NCI-H1436 treated with DMSO at 0.1 percent for 48 hours (cell line): Measurements from ENCODE around the gene SH3RF2.
"Not testable (repeated sequence)": the region's sequence is repeated elsewhere in the genome, so short reads cannot be mapped to it uniquely, and the experiment has no call there.

Source experiments
- DNase-seq: peaks from one replicate; lab custom pipeline; 2025; lab: John Stamatoyannopoulos, UW

SH3RF2 gene

GRCh38 chr5:145936401-145937131, at the start of gene SH3RF2:
TSS of gene SH3RF2 (plus strand) at chr5:145936578. CDS start at chr5:145937929, 1,351 bp downstream.
- DNase-seq, result no peak

GRCh38 chr5:145887217-145887616, 49.2 kb upstream of the SH3RF2 start:
- DNase-seq, result no peak

GRCh38 chr5:145887976-145888574, 48.3 kb upstream of the SH3RF2 start:
- no peak for DNase-seq

- no peak for DNase-seq
Measured at GRCh38 chr5:145889611-145890010, 46.8 kb upstream of the SH3RF2 start.

- not testable (repeated sequence) for DNase-seq
Measured at GRCh38 chr5:145891378-145891777, 45.0 kb upstream of the SH3RF2 start.

GRCh38 chr5:145898171-145898570, 38.2 kb upstream of the SH3RF2 start:
- no peak for DNase-seq

- no peak for DNase-seq
Measured at GRCh38 chr5:145902421-145902820, 34.0 kb upstream of the SH3RF2 start.

- no peak for DNase-seq
Measured at GRCh38 chr5:145903113-145903512, 33.3 kb upstream of the SH3RF2 start.

GRCh38 chr5:145903867-145904266, 32.5 kb upstream of the SH3RF2 start:
- no peak for DNase-seq

- DNase-seq, result no peak
Measured at GRCh38 chr5:145904743-145905142, 31.6 kb upstream of the SH3RF2 start.

- no peak for DNase-seq
Measured at GRCh38 chr5:145906401-145906800, 30.0 kb upstream of the SH3RF2 start.

GRCh38 chr5:145908206-145908960, 28.0 kb upstream of the SH3RF2 start:
- no peak for DNase-seq

GRCh38 chr5:145911164-145911563, 25.2 kb upstream of the SH3RF2 start:
- DNase-seq, result no peak

GRCh38 chr5:145912019-145912418, 24.4 kb upstream of the SH3RF2 start:
- DNase-seq, result no peak

- no peak for DNase-seq
Measured at GRCh38 chr5:145912594-145912993, 23.8 kb upstream of the SH3RF2 start.

- no peak for DNase-seq
Measured at GRCh38 chr5:145913701-145914100, 22.7 kb upstream of the SH3RF2 start.

- no peak for DNase-seq
Measured at GRCh38 chr5:145915970-145916638, 20.3 kb upstream of the SH3RF2 start.

GRCh38 chr5:145917288-145917687, 19.1 kb upstream of the SH3RF2 start:
- DNase-seq, result no peak

GRCh38 chr5:145918397-145918796, 18.0 kb upstream of the SH3RF2 start:
- DNase-seq, result no peak

- DNase-seq, result no peak
Measured at GRCh38 chr5:145919413-145919812, 17.0 kb upstream of the SH3RF2 start.

- DNase-seq, result no peak
Measured at GRCh38 chr5:145920542-145921210, 15.7 kb upstream of the SH3RF2 start.

- DNase-seq, result no peak
Measured at GRCh38 chr5:145921211-145921610, 15.2 kb upstream of the SH3RF2 start.
